ENCODE data around the gene ASIC4.

ASIC4 gene, protein sequence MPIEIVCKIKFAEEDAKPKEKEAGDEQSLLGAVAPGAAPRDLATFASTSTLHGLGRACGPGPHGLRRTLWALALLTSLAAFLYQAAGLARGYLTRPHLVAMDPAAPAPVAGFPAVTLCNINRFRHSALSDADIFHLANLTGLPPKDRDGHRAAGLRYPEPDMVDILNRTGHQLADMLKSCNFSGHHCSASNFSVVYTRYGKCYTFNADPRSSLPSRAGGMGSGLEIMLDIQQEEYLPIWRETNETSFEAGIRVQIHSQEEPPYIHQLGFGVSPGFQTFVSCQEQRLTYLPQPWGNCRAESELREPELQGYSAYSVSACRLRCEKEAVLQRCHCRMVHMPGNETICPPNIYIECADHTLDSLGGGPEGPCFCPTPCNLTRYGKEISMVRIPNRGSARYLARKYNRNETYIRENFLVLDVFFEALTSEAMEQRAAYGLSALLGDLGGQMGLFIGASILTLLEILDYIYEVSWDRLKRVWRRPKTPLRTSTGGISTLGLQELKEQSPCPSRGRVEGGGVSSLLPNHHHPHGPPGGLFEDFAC

DNA sequence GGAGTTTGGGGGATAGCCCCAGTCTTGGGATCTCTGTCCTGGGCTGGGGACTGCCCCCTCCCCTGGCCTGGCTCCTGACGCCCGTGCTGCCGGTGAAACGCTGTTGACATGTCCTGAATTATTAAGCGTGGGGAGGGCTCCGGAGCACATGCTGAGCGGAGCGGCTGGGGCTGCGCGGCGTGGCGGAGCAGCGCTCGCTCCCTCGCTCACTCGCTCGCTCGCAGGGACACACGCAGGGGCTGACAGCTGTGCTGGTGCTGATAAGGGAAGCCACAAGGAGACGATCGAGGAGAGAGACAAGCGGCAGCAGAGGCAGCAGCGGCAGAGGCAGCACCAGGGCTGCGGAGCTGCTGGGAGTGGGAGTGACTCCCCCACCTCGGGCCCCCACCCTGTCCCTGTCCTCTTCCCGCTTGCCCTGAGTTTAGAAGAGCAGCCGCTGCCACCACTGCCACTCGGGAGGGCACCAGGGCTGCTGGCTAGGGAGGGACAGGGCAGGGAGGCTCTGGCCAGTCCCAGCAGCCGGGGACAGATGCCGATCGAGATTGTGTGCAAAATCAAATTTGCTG lies at the start of gene ASIC4:
Gene ASIC4 (plus strand): TSS at position 287 of the 566 bp plus-strand sequence. CDS start 243 bp downstream, at position 530.
- Histone ChIP-seq H3K9ac (ENCODE audit: low read length) (no peak within 1 kb of the TSS), H3K27ac (ENCODE audit: low read depth, low read length) (no peak within 1 kb of the TSS), H3K4me3 (ENCODE audit: low read length) (no peak within 1 kb of the TSS), H3K4me1 (ENCODE audit: control insufficient read depth, insufficient read depth, low read length) (peaks cover 2% of the 10 kb centered on the region), H3K36me3 (ENCODE audit: control insufficient read depth, insufficient read depth, low read length) (no peaks in the 10 kb centered on the region), H3K27me3 (ENCODE audit: control insufficient read depth, insufficient read depth, low read length) (peaks cover 13% of the 10 kb centered on the region)

DNA sequence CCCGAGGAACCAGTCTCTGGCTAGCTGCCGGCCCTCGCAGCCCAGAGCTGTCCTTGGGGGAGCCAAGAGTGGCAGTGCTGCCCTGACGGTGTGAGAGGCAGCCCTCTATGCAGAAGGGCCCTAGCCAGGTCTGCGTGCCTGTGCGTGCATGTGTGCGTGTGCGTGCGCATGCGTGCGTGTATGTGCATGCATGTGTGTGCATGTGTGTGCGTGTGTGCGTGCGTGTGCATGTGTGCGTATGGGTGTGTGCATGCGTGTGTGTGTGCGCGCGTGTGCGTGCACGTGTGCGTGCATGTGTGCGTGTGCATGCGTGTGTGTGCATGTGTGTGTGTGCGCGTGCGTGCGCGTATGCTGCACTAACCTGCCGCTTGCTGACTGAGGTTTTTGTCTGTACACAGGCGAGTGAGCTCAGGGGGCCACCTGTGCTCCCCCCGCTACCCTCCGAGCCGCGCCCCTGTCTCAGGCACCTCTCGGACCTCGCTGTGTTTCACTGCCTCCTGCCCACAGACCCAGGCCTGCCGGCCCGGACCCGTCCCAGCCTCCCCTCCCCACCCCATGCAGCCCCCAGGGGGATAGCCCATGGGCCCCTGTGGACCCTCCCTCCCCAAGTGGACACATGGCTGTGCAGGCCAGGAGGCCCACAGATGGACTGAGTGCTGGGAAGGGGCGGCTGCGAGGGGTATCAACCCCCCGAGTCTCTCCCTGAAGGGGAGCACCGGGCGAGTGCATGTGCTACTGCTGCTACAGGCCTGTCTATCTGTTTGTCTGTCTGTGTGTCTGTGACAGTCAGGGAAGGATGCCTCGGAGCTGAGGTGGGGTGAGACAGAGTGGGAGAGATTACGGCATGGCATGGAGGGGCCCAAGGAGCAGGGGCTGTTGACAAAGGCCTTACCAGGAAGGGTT lies 48.4 kb upstream of the ASIC4 start:
- Histone ChIP-seq H3K27ac (ENCODE audit: low read depth, low read length) (peak overlapping the region; percentile 77), H3K36me3 (ENCODE audit: control insufficient read depth, insufficient read depth, low read length) (peaks cover 4% of the 10 kb centered on the region), H3K9ac (ENCODE audit: low read length) (no peak overlapping the region), H3K4me3 (ENCODE audit: low read length) (no peak overlapping the region), H3K4me1 (ENCODE audit: control insufficient read depth, insufficient read depth, low read length) (peaks cover 51% of the 10 kb centered on the region), H3K27me3 (ENCODE audit: control insufficient read depth, insufficient read depth, low read length) (no peaks in the 10 kb centered on the region)

DNA sequence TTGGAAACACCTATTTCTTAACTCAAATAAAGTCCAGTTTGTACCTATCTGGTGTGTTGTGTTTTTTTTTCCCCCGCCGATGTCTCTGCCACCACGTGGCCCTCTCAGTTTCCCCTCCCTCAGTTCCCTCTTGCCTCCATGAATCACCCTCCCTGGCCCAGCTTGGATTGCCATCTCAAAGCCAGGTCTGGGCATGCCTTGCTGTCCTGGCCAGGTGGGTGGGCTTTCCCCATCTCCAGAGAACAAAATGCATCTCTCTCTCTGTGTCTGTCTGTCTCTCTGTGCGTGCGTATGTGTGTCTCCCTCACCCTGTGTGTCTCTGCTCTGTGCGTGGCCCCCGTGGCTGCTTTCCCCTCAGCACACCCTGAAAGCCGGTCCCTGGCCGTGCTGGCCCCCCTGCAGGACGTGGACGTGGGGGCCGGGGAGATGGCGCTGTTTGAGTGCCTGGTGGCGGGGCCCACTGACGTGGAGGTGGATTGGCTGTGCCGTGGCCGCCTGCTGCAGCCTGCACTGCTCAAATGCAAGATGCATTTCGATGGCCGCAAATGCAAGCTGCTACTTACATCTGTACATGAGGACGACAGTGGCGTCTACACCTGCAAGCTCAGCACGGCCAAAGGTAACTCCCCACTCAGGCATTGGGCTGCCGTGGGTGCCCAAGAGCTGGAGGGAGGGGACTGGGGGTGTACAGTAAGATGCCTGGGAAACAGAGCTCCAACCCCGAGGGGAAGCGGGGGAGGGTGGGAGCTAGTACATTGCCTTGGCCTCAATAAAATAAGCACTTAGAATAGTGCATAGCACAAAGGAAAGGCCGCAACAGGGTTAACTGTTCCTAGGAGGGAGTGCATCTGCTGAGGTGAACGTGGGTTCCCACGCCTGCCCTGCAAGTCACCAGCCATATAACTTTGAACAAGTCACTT lies 47.2 kb upstream of the ASIC4 start:
- H3K4me1 ChIP-seq (ENCODE audit: control insufficient read depth, insufficient read depth, low read length) = peaks cover 41% of the 10 kb centered on the region
- peaks cover 4% of the 10 kb centered on the region for H3K36me3 ChIP-seq (ENCODE audit: control insufficient read depth, insufficient read depth, low read length)
- peak overlapping the region; percentile 77 for H3K27ac ChIP-seq (ENCODE audit: low read depth, low read length)
- H3K4me3 ChIP-seq (ENCODE audit: low read length) = no peak overlapping the region
- H3K9ac ChIP-seq (ENCODE audit: low read length) = no peak overlapping the region
- no peaks in the 10 kb centered on the region for H3K27me3 ChIP-seq (ENCODE audit: control insufficient read depth, insufficient read depth, low read length)

DNA sequence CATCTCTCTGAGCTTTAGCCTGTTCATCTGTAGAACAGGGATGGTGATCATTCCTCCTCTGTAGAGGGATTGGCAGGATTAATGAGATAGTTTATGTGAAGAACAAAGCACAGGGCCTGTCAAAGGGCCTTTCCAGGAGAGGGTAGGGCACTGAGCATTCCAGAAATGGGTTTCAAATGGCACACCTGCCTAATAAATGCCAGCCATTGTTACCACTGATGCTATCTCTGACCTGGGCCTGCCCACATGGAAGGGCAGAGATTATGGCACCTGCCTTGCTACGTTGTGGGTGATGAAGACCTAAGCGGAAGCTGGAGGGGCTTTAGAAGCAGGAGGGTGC lies 46.6 kb upstream of the ASIC4 start:
- peak overlapping the region; percentile 77 for H3K27ac ChIP-seq (ENCODE audit: low read depth, low read length)
- H3K36me3 ChIP-seq (ENCODE audit: control insufficient read depth, insufficient read depth, low read length) = peaks cover 4% of the 10 kb centered on the region
- H3K9ac ChIP-seq (ENCODE audit: low read length) = no peak overlapping the region
- H3K27me3 ChIP-seq (ENCODE audit: control insufficient read depth, insufficient read depth, low read length) = no peaks in the 10 kb centered on the region
- H3K4me1 ChIP-seq (ENCODE audit: control insufficient read depth, insufficient read depth, low read length) = peaks cover 37% of the 10 kb centered on the region
- no peak overlapping the region for H3K4me3 ChIP-seq (ENCODE audit: low read length)

DNA sequence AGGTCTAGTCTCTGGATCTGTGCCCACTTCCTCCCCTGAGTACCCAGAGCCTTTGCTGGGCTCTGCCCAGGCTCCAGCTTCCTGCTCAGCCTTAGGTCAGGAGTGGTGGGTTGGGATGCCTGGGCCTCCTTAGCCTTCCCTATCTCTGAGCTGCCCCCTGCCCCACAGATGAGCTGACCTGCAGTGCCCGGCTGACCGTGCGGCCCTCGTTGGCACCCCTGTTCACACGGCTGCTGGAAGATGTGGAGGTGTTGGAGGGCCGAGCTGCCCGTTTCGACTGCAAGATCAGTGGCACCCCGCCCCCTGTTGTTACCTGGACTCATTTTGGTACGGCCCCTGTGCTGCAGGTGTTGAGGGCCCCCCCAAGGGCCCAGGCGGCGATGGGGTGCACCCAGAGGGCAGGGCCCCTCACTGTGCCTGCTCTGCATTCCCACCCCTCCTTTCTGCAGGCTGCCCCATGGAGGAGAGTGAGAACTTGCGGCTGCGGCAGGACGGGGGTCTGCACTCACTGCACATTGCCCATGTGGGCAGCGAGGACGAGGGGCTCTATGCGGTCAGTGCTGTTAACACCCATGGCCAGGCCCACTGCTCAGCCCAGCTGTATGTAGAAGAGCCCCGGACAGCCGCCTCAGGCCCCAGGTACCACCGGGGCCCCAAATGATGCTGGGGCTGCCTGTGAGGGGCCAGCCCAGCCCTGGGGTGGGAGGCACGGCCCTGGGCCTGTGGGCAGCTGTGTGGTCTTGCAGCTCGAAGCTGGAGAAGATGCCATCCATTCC lies 45.7 kb upstream of the ASIC4 start:
- Histone ChIP-seq H3K4me1 (ENCODE audit: control insufficient read depth, insufficient read depth, low read length) (peaks cover 34% of the 10 kb centered on the region), H3K36me3 (ENCODE audit: control insufficient read depth, insufficient read depth, low read length) (peaks cover 4% of the 10 kb centered on the region), H3K27me3 (ENCODE audit: control insufficient read depth, insufficient read depth, low read length) (no peaks in the 10 kb centered on the region), H3K4me3 (ENCODE audit: low read length) (no peak overlapping the region), H3K9ac (ENCODE audit: low read length) (no peak overlapping the region), H3K27ac (ENCODE audit: low read depth, low read length) (peak overlapping the region; percentile 66)

DNA sequence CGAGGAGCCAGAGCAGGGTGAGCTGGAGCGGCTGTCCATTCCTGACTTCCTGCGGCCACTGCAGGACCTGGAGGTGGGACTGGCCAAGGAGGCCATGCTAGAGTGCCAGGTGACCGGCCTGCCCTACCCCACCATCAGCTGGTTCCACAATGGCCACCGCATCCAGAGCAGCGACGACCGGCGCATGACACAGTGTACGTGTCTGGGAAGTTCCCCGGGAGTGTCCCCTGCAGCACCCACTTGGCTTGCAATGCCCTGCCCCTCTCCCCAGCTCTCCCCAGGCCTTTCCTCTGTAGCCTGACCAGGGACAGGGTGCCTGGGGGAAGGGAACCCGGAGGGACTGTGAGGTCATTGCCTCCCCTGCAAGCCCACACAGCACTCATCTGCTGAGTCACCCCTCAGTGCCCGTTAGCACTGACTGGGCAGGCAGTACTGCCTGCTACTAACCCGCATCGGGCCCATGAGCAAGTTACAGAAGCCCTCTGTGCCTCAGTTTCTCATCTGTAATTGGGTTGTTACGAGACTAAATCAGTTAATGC lies 45.0 kb upstream of the ASIC4 start:
- H3K4me3 ChIP-seq (ENCODE audit: low read length) = no peak overlapping the region
- no peak overlapping the region for H3K9ac ChIP-seq (ENCODE audit: low read length)
- H3K36me3 ChIP-seq (ENCODE audit: control insufficient read depth, insufficient read depth, low read length) = peaks cover 4% of the 10 kb centered on the region
- peaks cover 31% of the 10 kb centered on the region for H3K4me1 ChIP-seq (ENCODE audit: control insufficient read depth, insufficient read depth, low read length)
- H3K27me3 ChIP-seq (ENCODE audit: control insufficient read depth, insufficient read depth, low read length) = no peaks in the 10 kb centered on the region
- peak overlapping the region; percentile 66 for H3K27ac ChIP-seq (ENCODE audit: low read depth, low read length)

DNA sequence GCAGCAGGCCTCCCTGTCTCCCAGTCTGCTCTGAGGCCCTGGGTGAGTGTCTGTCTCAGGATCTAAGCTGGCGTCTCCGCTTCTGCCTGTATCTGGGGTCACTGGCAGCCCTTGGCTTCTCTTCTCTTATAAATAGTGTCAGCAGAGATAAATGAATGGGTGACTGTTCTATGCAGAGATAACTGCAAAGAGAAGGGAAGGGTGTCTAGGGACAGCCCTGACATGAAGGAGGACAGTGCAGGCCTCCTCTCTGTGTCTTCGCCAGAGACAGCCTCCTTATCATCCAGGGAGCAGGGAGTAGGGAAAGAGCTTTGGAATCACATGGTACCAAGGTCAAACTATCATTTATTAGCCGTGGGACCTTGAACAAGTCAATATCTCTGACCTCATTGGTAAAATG lies 43.9 kb upstream of the ASIC4 start:
- Histone ChIP-seq H3K4me3 (ENCODE audit: low read length) (no peak overlapping the region), H3K36me3 (ENCODE audit: control insufficient read depth, insufficient read depth, low read length) (peaks cover 4% of the 10 kb centered on the region), H3K9ac (ENCODE audit: low read length) (no peak overlapping the region), H3K27ac (ENCODE audit: low read depth, low read length) (peak overlapping the region; percentile 72), H3K4me1 (ENCODE audit: control insufficient read depth, insufficient read depth, low read length) (peaks cover 22% of the 10 kb centered on the region), H3K27me3 (ENCODE audit: control insufficient read depth, insufficient read depth, low read length) (no peaks in the 10 kb centered on the region)

DNA sequence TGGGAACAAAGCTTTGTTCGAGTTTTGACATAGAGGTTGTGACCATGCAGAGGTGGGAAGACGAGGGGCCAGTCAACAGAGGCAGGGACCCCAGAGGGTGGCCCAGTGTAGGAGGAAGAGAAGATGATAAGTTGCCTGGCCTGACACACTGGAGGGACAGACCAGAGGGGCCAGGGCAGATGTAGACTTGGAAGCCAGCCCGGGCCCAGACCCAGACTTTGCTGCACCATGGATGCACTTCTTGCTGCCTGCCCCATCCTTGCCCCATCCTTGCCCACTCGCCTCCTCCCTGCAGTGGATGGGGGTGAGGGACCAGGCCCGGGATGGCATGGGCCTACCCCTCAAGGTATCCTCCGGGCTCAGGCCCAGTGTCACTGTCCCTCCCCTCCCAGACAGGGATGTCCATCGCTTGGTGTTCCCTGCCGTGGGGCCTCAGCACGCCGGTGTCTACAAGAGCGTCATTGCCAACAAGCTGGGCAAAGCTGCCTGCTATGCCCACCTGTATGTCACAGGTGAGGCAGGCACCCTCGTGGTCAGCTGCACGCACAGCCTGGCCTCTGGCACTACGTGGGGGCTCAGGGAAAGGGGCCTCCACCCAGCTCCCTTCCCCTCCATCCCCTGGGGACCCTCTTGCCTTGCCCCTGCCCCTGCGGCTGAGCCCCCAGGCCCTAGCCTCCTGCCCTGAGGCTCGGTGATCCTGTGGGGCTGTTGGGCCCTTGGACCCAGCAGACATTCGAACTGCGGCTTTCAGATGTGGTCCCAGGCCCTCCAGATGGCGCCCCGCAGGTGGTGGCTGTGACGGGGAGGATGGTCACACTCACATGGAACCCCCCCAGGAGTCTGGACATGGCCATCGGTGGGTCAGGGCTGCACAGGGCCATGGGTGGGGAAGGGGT lies 42.6 kb upstream of the ASIC4 start:
- H3K36me3 ChIP-seq (ENCODE audit: control insufficient read depth, insufficient read depth, low read length) = peaks cover 4% of the 10 kb centered on the region
- H3K27me3 ChIP-seq (ENCODE audit: control insufficient read depth, insufficient read depth, low read length) = no peaks in the 10 kb centered on the region
- H3K4me1 ChIP-seq (ENCODE audit: control insufficient read depth, insufficient read depth, low read length) = peaks cover 10% of the 10 kb centered on the region
- H3K4me3 ChIP-seq (ENCODE audit: low read length) = no peak overlapping the region
- H3K27ac ChIP-seq (ENCODE audit: low read depth, low read length) = no peak overlapping the region
- H3K9ac ChIP-seq (ENCODE audit: low read length) = no peak overlapping the region

DNA sequence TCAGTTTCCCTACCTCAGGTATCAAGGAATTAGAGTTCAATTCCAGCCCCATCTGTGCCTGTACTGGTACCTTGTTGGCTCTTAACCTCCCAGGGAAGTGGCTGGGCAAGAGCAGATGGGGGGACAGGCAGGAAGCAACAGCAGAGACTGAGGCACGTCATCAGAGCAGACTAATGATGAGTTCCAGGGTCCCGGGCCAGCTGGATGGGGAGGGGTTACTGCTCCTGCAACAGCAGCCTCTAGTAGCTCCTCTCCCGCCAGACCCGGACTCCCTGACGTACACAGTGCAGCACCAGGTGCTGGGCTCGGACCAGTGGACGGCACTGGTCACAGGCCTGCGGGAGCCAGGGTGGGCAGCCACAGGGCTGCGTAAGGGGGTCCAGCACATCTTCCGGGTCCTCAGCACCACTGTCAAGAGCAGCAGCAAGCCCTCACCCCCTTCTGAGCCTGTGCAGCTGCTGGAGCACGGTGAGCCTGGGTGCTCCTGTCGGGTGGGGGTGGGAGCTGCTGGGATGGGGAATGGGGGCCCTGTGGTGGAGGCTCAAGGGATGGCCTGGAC lies 41.6 kb upstream of the ASIC4 start:
- Histone ChIP-seq H3K27ac (ENCODE audit: low read depth, low read length) (peak overlapping the region; percentile 11), H3K4me1 (ENCODE audit: control insufficient read depth, insufficient read depth, low read length) (peaks cover 6% of the 10 kb centered on the region), H3K9ac (ENCODE audit: low read length) (no peak overlapping the region), H3K27me3 (ENCODE audit: control insufficient read depth, insufficient read depth, low read length) (peaks cover 2% of the 10 kb centered on the region), H3K36me3 (ENCODE audit: control insufficient read depth, insufficient read depth, low read length) (peaks cover 4% of the 10 kb centered on the region), H3K4me3 (ENCODE audit: low read length) (no peak overlapping the region)

DNA sequence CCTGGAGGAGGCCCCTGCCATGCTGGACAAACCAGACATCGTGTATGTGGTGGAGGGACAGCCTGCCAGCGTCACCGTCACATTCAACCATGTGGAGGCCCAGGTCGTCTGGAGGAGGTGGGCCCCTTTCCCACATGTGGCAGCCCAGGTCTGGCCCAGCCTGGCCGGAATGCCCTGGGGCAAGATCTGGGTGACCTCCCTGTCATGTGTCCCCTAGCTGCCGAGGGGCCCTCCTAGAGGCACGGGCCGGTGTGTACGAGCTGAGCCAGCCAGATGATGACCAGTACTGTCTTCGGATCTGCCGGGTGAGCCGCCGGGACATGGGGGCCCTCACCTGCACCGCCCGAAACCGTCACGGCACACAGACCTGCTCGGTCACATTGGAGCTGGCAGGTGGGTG lies 40.8 kb upstream of the ASIC4 start:
- peak overlapping the region; percentile 11 for H3K27ac ChIP-seq (ENCODE audit: low read depth, low read length)
- peaks cover 4% of the 10 kb centered on the region for H3K36me3 ChIP-seq (ENCODE audit: control insufficient read depth, insufficient read depth, low read length)
- H3K4me1 ChIP-seq (ENCODE audit: control insufficient read depth, insufficient read depth, low read length) = peaks cover 3% of the 10 kb centered on the region
- H3K4me3 ChIP-seq (ENCODE audit: low read length) = no peak overlapping the region
- no peak overlapping the region for H3K9ac ChIP-seq (ENCODE audit: low read length)
- H3K27me3 ChIP-seq (ENCODE audit: control insufficient read depth, insufficient read depth, low read length) = peaks cover 2% of the 10 kb centered on the region

All from rectal smooth muscle tissue (tissue), 1 donor.